Activated T-cell treated with anti-CD3 and anti-CD28 coated beads, Interleukin-2, amount 50 U/mL, for 24 hours (primary cell): ENCODE measurements around the gene ASTN2.
"Not testable (repeated sequence)": the region's sequence is repeated elsewhere in the genome, so short reads cannot be mapped to it uniquely, and the experiment has no call there.

Source experiments
- DNase-seq: peaks from one replicate; pipeline ENCODE4 v3.0.0-alpha.2; 2020
- H3K27ac Mint-ChIP-seq: 2 replicates; pipeline ENCODE4 v1.8.0; 2020; ENCODE audit warnings: mild to moderate bottlenecking, mixed read lengths
- H3K27me3 Mint-ChIP-seq: 2 replicates; pipeline ENCODE4 v1.8.0; 2020; ENCODE audit warnings: mixed read lengths
- H3K36me3 Mint-ChIP-seq: 2 replicates; pipeline ENCODE4 v1.8.0; 2020; ENCODE audit warnings: low read depth, mixed read lengths
- H3K4me1 Mint-ChIP-seq: 2 replicates; pipeline ENCODE4 v1.8.0; 2020; ENCODE audit warnings: low read depth, mixed read lengths
- H3K4me3 Mint-ChIP-seq: 2 replicates; pipeline ENCODE4 v1.8.0; 2020; ENCODE audit warnings: mild to moderate bottlenecking, moderate library complexity, mixed read lengths
- H3K9me3 Mint-ChIP-seq: 2 replicates; pipeline ENCODE4 v1.8.0; 2020; ENCODE audit warnings: mixed read lengths

The ASTN2 gene

GRCh38 chr9:116464987-116465571, 949.8 kb downstream of the ASTN2 start:
- Mint-ChIP-seq H3K9me3 (no peaks in the 10 kb centered on the region), H3K4me3 (no peak overlapping the region), H3K36me3 (no peaks in the 10 kb centered on the region), H3K4me1 (no peaks in the 10 kb centered on the region), H3K27me3 (no peaks in the 10 kb centered on the region), H3K27ac (no peak overlapping the region)
- DNase-seq, result no peak

- no peak for DNase-seq
- no peak overlapping the region for H3K27ac Mint-ChIP-seq
- H3K4me3 Mint-ChIP-seq, result no peak overlapping the region
- H3K27me3 Mint-ChIP-seq, result no peaks in the 10 kb centered on the region
- no peaks in the 10 kb centered on the region for H3K9me3 Mint-ChIP-seq
- no peaks in the 10 kb centered on the region for H3K36me3 Mint-ChIP-seq
- no peaks in the 10 kb centered on the region for H3K4me1 Mint-ChIP-seq
Observed at GRCh38 chr9:116464423-116464822, 950.4 kb downstream of the ASTN2 start.

- Mint-ChIP-seq H3K4me3 (no peak overlapping the region), H3K4me1 (no peaks in the 10 kb centered on the region), H3K36me3 (no peaks in the 10 kb centered on the region), H3K9me3 (peaks cover 13% of the 10 kb centered on the region), H3K27me3 (no peaks in the 10 kb centered on the region), H3K27ac (no peak overlapping the region)
- no peak for DNase-seq
Observed at GRCh38 chr9:116461632-116462031, 953.2 kb downstream of the ASTN2 start.

- H3K27me3 Mint-ChIP-seq, result no peaks in the 10 kb centered on the region
- peaks cover 21% of the 10 kb centered on the region for H3K9me3 Mint-ChIP-seq
- H3K4me3 Mint-ChIP-seq, result no peak overlapping the region
- H3K27ac Mint-ChIP-seq, result no peak overlapping the region
- peaks cover 3% of the 10 kb centered on the region for H3K36me3 Mint-ChIP-seq
- H3K4me1 Mint-ChIP-seq, result no peaks in the 10 kb centered on the region
- no peak for DNase-seq
Observed at GRCh38 chr9:116460026-116460425, 954.8 kb downstream of the ASTN2 start.

GRCh38 chr9:116459576-116459975, 955.3 kb downstream of the ASTN2 start:
- no peak for DNase-seq
- Mint-ChIP-seq H3K27me3 (no peaks in the 10 kb centered on the region), H3K4me1 (no peaks in the 10 kb centered on the region), H3K36me3 (peaks cover 5% of the 10 kb centered on the region), H3K4me3 (no peak overlapping the region), H3K9me3 (peaks cover 21% of the 10 kb centered on the region), H3K27ac (no peak overlapping the region)

GRCh38 chr9:116456490-116457088, 958.3 kb downstream of the ASTN2 start:
- Mint-ChIP-seq H3K36me3 (peaks cover 6% of the 10 kb centered on the region), H3K4me1 (no peaks in the 10 kb centered on the region), H3K27me3 (no peaks in the 10 kb centered on the region), H3K4me3 (no peak overlapping the region), H3K27ac (no peak overlapping the region), H3K9me3 (peaks cover 21% of the 10 kb centered on the region)
- DNase-seq, result no peak

GRCh38 chr9:116454539-116454938, 960.3 kb downstream of the ASTN2 start:
- not testable (repeated sequence) for H3K36me3 Mint-ChIP-seq, H3K27me3 Mint-ChIP-seq, H3K4me3 Mint-ChIP-seq, DNase-seq, H3K4me1 Mint-ChIP-seq, H3K27ac Mint-ChIP-seq
- peaks cover 21% of the 10 kb centered on the region for H3K9me3 Mint-ChIP-seq

GRCh38 chr9:116453785-116454184, 961.1 kb downstream of the ASTN2 start:
- peaks cover 6% of the 10 kb centered on the region for H3K36me3 Mint-ChIP-seq
- no peaks in the 10 kb centered on the region for H3K4me1 Mint-ChIP-seq
- H3K4me3 Mint-ChIP-seq, result no peak overlapping the region
- no peak for DNase-seq
- peaks cover 21% of the 10 kb centered on the region for H3K9me3 Mint-ChIP-seq
- no peak overlapping the region for H3K27ac Mint-ChIP-seq
- H3K27me3 Mint-ChIP-seq, result no peaks in the 10 kb centered on the region

GRCh38 chr9:116452634-116453033, 962.2 kb downstream of the ASTN2 start:
- H3K4me3 Mint-ChIP-seq, result no peak overlapping the region
- no peaks in the 10 kb centered on the region for H3K27me3 Mint-ChIP-seq
- H3K4me1 Mint-ChIP-seq, result no peaks in the 10 kb centered on the region
- no peak for DNase-seq
- H3K9me3 Mint-ChIP-seq, result peaks cover 17% of the 10 kb centered on the region
- peaks cover 6% of the 10 kb centered on the region for H3K36me3 Mint-ChIP-seq
- H3K27ac Mint-ChIP-seq, result no peak overlapping the region

- Mint-ChIP-seq H3K36me3 (peaks cover 6% of the 10 kb centered on the region), H3K4me1 (no peaks in the 10 kb centered on the region), H3K27me3 (no peaks in the 10 kb centered on the region), H3K4me3 (no peak overlapping the region), H3K9me3 (peaks cover 14% of the 10 kb centered on the region), H3K27ac (no peak overlapping the region)
- DNase-seq, result no peak
Observed at GRCh38 chr9:116452227-116452626, 962.6 kb downstream of the ASTN2 start.

GRCh38 chr9:116451500-116452115, 963.2 kb downstream of the ASTN2 start:
- DNase-seq, result no peak
- Mint-ChIP-seq H3K27ac (no peak overlapping the region), H3K27me3 (no peaks in the 10 kb centered on the region), H3K36me3 (peaks cover 6% of the 10 kb centered on the region), H3K4me1 (no peaks in the 10 kb centered on the region), H3K4me3 (no peak overlapping the region), H3K9me3 (peaks cover 8% of the 10 kb centered on the region)

- no peaks in the 10 kb centered on the region for H3K9me3 Mint-ChIP-seq
- DNase-seq, result no peak
Observed at GRCh38 chr9:116450378-116451139, 964.3 kb downstream of the ASTN2 start.

GRCh38 chr9:116449949-116450348, 964.9 kb downstream of the ASTN2 start:
- no peaks in the 10 kb centered on the region for H3K27me3 Mint-ChIP-seq
- no peak for DNase-seq
- no peaks in the 10 kb centered on the region for H3K9me3 Mint-ChIP-seq
- no peak overlapping the region for H3K4me3 Mint-ChIP-seq
- no peaks in the 10 kb centered on the region for H3K4me1 Mint-ChIP-seq
- peaks cover 2% of the 10 kb centered on the region for H3K36me3 Mint-ChIP-seq
- no peak overlapping the region for H3K27ac Mint-ChIP-seq

More at GRCh38 chr9:116450378-116451139, 964.3 kb downstream of the ASTN2 start:
- Mint-ChIP-seq H3K27me3 (no peaks in the 10 kb centered on the region), H3K4me3 (no peak overlapping the region), H3K27ac (no peak overlapping the region), H3K4me1 (no peaks in the 10 kb centered on the region), H3K36me3 (peaks cover 2% of the 10 kb centered on the region)

- DNase-seq, result no peak
- no peak overlapping the region for H3K4me3 Mint-ChIP-seq
- H3K27me3 Mint-ChIP-seq, result no peaks in the 10 kb centered on the region
- no peaks in the 10 kb centered on the region for H3K9me3 Mint-ChIP-seq
- H3K4me1 Mint-ChIP-seq, result no peaks in the 10 kb centered on the region
- no peaks in the 10 kb centered on the region for H3K36me3 Mint-ChIP-seq
- no peak overlapping the region for H3K27ac Mint-ChIP-seq
Observed at GRCh38 chr9:116448431-116448830, 966.4 kb downstream of the ASTN2 start.

GRCh38 chr9:116447934-116448333, 966.9 kb downstream of the ASTN2 start:
- H3K9me3 Mint-ChIP-seq, result no peaks in the 10 kb centered on the region
- no peak overlapping the region for H3K4me3 Mint-ChIP-seq
- no peaks in the 10 kb centered on the region for H3K27me3 Mint-ChIP-seq
- no peak overlapping the region for H3K27ac Mint-ChIP-seq
- DNase-seq, result no peak
- no peaks in the 10 kb centered on the region for H3K4me1 Mint-ChIP-seq
- H3K36me3 Mint-ChIP-seq, result no peaks in the 10 kb centered on the region
